22Rv1 (cell line): Measurements from ENCODE around the gene NRCAM.

Experiments used
- H3K27ac ChIP-seq: fragments of 450-650 bp; 2 replicates; pipeline ENCODE4 v1.5.1; 2017
- ZFX ChIP-seq: fragments of 450-650 bp; IDR thresholded peaks from 2 replicates; pipeline ENCODE4 v1.6.1; 2017; ENCODE audit warnings: antibody characterized with exemption, borderline replicate concordance
- TF ChIP-seq, protein P1 (sequence below): fragments of 450-650 bp; IDR thresholded peaks from 2 replicates; pipeline ENCODE4 v1.5.1; 2017; ENCODE audit warnings: mild to moderate bottlenecking

NRCAM gene

DNA sequence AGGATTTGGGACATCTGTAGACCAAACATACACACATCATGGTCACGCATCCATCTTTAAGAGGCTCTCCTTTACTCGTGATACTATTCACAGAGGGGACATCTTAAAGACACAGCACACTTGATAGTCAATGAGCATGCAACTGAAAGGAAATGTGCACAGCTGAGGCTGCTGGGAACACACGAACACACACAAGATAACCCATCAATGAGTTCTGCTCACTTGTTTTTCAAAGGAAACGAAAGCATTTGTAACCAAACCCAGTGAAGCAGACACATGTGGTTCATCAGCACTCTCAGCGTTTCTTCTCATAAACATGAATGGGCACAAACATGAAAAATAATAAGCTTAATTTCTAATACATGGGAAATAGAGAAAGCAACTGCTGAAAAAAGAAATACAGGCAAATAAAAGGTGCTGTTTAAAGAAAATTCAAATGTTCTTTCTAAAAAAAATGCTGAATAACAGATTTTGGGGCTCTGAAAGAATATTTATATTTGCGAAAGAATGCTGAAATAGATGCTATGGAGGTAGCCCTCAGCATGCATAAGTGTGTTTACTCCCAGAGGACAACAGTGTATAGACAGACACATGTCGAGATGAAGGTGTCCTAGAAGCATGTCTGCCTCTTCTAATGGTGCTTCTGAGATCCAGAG, 266.4 kb downstream of the NRCAM start:
- H3K27ac ChIP-seq: no peak overlapping the region
- TF ChIP-seq, protein P1, sequence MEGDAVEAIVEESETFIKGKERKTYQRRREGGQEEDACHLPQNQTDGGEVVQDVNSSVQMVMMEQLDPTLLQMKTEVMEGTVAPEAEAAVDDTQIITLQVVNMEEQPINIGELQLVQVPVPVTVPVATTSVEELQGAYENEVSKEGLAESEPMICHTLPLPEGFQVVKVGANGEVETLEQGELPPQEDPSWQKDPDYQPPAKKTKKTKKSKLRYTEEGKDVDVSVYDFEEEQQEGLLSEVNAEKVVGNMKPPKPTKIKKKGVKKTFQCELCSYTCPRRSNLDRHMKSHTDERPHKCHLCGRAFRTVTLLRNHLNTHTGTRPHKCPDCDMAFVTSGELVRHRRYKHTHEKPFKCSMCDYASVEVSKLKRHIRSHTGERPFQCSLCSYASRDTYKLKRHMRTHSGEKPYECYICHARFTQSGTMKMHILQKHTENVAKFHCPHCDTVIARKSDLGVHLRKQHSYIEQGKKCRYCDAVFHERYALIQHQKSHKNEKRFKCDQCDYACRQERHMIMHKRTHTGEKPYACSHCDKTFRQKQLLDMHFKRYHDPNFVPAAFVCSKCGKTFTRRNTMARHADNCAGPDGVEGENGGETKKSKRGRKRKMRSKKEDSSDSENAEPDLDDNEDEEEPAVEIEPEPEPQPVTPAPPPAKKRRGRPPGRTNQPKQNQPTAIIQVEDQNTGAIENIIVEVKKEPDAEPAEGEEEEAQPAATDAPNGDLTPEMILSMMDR: no peak

GRCh38 chr7:108188724-108189123, 267.5 kb downstream of the NRCAM start:
- H3K27ac ChIP-seq: no peak overlapping the region
- TF ChIP-seq, protein P1: no peak
- TF ChIP-seq ZFX: no peak

GRCh38 chr7:108181073-108181985, 274.9 kb downstream of the NRCAM start:
- TF ChIP-seq ZFX: no peak
- TF ChIP-seq, protein P1: peak; percentile 90
- H3K27ac ChIP-seq: no peak overlapping the region

DNA sequence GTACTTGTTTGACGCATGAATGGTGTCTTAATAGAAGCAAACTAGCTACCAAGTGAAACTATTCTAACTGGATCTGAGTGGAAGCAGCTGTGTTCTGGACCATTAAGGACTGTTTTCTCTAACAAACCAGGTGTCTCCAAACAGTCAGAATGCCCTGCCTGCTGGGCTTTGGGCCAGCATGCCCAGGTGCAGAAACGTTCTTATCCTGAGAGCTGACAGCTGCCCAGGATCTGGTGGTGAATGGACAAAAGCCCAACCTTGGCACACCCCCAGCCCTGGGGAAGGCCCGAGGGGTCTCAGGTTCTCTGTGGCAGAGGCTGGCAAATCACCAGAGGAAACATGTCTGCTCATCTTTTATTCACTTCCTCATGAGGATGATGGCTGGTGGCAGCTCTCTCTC, 277.8 kb downstream of the NRCAM start:
- no peak for TF ChIP-seq ZFX
- TF ChIP-seq, protein P1: no peak
- no peak overlapping the region for H3K27ac ChIP-seq

DNA sequence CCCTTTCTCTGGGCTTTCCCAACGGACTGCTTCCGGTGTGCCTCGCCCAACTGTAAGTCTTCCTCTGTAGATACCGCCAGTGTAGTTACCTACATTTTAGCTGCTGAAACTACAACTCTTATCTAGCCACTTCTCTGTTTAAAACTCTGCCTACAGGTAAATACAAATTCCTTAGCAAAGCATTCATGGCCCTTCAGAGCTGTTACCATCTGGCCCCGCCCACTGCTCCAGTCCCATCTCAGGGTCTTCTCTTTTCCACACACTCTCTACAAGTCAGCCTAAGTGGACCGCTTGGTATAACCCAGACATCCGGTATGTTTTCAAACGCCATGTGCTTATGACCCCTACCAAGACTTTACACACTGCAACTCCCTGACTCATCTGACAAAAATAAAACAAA, 285.1 kb downstream of the NRCAM start:
- H3K27ac ChIP-seq: no peak overlapping the region

GRCh38 chr7:108170251-108170650, 286.0 kb downstream of the NRCAM start:
- TF ChIP-seq, protein P1: no peak
- no peak for TF ChIP-seq ZFX
- no peak overlapping the region for H3K27ac ChIP-seq

More for the DNA sequence above, 285.1 kb downstream of the NRCAM start:
- TF ChIP-seq ZFX: no peak
- TF ChIP-seq, protein P1: no peak

GRCh38 chr7:108167460-108167859, 288.8 kb downstream of the NRCAM start:
- no peak overlapping the region for H3K27ac ChIP-seq
- TF ChIP-seq, protein P1: no peak
